Stimulated activated CD4-positive, alpha-beta T cell treated with anti-CD3 and anti-CD28 coated beads, Interleukin-2, amount 100 ng/mL, for 24 hours (primary cell): Measurements from ENCODE around the gene DLG2.

Experiments
- DNase-seq, 2 donors: peaks; one replicate each; pipeline ENCODE4 v3.0.0-alpha.2; 2020

DLG2 gene

GRCh38 chr11:83684071-83684470 is 1943.1 kb downstream of the DLG2 start:
- no peak for DNase-seq

DNA sequence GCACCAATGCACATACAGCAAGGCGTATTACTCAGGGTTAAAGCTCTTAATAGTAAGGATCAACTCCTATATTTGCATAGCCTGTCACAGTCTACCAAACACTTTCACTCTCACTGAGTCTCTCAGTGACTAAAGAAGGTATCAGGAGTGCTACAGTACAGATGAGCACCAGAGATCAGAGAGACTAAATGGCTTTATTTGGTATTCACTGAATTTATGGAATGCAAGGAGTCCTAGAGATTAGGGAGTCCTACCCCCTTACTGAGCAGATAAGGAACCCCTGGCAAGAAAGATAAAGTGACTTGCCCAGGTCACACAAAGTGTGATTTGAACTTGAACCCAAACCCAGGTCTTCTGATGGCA is 1944.6 kb downstream of the DLG2 start:
- DNase-seq, result no peak

GRCh38 chr11:83681906-83682610 is 1945.1 kb downstream of the DLG2 start:
- DNase-seq, result no peak

- no peak for DNase-seq
Observed at GRCh38 chr11:83681031-83681781, 1945.9 kb downstream of the DLG2 start.

DNA sequence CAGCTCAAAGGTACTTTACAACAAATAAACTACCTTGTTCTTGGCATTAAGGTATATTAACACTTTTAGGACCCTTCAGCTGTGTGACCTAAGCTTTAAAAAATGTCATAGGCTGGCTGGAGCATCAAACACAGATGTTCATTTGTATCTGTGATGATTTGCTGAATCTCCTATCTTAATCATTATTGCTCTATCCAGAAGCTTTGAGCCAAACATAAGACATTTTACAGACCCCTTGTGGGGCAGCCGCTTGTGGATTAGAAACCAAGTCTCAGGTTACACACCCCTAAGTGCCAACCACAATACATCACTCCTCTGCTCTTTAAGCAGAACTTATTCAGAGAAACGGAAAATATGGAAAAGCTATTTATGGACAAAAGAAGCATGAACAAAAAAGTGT is 1946.8 kb downstream of the DLG2 start:
- DNase-seq, result no peak

DNA sequence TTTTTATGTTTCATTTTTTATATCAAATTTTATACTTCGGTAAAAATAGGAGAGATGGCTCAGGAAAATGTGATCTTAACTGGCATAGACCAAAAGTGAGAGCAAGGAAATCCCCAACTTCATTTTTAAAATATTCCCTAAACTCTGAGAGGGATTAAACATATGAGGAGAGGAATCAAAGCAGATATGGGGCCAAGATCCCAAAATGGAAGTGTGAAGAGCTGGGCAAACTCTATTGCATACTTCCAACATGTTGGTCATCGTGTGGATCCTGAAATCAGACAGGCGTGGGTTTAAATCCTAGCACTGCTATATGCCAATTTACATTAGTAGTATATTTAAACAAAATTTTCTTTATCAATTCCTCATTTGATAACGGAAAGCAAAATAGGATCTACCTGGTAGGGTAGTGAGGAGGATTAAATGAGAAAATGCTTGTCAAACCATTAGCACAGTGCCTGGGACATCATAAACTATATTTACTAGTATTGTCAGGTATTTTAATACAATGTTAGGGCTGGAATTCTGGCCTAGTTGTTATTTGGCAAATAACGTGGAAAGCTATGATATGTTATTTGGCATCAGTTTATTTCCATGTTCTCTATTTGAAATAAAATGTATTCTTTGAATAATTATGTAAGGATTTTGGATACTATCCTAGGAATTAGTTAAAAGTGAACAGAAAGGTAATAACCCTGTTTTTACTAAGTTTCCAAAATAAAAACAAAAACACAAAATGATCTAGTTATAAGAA is 1948.1 kb downstream of the DLG2 start:
- DNase-seq, result no peak

DNA sequence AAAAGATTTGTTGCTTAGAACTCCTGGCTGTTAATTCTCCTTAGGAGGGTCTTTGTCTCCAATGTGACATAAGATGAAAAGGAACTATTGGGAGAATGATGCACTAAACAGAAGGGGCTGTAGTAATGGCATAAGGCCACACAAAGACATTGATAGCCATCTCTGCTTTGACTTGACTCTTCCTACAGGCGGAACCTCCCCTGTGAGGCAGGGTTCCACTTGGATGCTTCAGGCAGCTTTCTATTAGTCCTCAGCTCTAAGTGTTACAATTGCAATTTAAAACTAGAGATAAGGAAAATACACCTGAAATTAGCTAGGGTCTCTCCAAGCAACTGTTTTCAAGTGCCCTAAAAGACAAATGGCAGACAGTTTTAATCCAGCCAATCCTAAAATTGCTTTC is 1949.4 kb downstream of the DLG2 start:
- DNase-seq, result no peak

GRCh38 chr11:83676056-83676601 is 1951.0 kb downstream of the DLG2 start:
- DNase-seq, result no peak

DNA sequence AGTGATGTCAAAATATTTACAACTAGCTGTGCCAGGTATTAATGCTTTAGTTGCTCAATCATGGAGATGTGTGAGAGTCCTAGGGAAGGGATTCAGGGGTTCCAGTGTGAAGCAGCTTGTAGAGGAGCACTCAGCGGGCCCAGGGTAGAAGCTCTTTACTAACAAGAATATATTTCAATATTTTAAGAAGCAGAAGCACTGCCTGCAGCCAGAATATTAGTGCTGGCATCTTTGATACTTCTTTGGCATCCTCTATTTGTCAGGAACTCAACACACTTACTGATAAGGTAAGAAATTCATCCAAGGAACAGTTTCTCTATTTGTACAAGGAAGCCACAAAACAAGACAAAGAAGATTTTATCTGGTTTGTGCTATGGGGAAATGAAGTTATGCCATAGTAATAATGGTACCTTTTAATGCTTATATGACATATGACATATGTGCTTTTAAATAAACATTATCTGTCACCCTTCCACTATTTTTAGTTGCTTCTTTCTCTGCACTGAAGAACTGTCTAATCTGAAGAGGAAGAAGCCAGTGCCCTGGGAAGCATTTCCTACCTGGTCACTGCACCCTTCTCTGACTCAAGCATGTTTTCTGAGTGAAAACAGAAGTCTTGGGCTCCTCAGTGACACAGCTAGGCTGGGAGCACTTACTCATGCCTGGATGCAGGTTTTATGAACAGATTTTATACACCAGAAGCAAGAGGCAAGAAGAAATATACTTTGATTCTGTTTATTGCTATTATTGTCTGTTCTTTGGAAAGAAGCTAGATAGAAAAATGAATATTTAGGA is 1952.8 kb downstream of the DLG2 start:
- no peak for DNase-seq

GRCh38 chr11:83671289-83671688 is 1955.9 kb downstream of the DLG2 start:
- DNase-seq, result no peak

DNA sequence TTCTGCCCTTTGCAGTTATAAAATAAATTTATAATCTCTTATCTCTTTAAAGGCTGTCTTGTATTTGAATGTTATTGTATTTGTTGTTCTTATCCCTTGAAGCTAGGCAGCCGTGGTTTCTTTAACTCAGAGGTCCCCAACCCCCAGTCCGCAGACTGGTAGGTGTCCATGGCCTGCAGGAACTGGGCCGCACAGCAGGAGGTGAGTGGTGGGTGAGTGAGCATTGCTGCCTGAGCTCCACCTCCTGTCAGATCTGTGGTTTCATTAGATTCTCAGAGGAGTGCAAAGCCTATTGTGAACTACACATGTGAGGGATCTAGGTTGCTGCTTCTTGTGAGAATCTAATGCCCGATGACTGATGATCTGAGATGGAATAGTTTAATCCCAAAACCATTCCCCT is 1961.0 kb downstream of the DLG2 start:
- no peak for DNase-seq

- DNase-seq, result no peak
Observed at GRCh38 chr11:83663988-83664387, 1963.2 kb downstream of the DLG2 start.

DNA sequence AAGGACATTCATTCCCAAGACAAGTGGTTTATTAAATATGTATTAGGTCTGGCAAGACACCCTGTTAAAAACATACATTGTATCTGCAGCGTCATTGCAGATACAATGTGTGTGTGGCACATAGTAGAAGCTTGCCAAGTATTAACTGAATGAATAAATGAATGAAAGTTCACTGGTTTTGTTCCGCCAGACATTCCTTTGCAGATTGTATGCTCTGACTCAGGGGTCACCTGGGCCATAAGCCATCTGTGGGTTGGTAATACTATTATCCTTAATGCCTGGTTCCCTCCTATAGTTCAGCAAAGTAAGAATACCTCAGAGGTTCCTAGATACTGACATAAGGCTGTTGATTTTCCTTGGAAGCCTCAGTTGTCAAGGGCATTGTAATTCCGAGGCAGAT is 1963.7 kb downstream of the DLG2 start:
- no peak for DNase-seq

GRCh38 chr11:83662494-83662893 is 1964.7 kb downstream of the DLG2 start:
- no peak for DNase-seq

GRCh38 chr11:83661491-83662350 is 1965.4 kb downstream of the DLG2 start:
- DNase-seq, result no peak

GRCh38 chr11:83659466-83659865 is 1967.7 kb downstream of the DLG2 start:
- DNase-seq, result no peak

GRCh38 chr11:83656796-83657330 is 1970.3 kb downstream of the DLG2 start:
- no peak for DNase-seq

GRCh38 chr11:83655976-83656375 is 1971.2 kb downstream of the DLG2 start:
- DNase-seq, result no peak

DNA sequence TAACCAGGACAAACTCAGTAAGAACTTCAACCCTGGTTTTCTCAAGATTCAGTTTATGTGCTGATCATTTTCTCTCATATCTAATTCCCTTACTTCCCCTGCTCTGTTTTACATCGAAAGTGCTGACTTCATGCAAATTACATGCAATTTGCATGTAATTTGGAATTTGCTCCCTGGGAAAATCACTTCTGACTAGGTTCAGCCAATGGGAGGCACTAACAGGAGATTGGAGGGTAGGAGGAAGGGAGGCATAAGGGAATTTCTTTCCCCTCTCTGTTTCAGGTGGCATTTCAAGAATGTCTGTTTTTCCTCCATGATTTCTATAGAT is 1977.7 kb downstream of the DLG2 start:
- DNase-seq, result no peak

- no peak for DNase-seq
Observed at GRCh38 chr11:83648610-83649527, 1978.3 kb downstream of the DLG2 start.

DNA sequence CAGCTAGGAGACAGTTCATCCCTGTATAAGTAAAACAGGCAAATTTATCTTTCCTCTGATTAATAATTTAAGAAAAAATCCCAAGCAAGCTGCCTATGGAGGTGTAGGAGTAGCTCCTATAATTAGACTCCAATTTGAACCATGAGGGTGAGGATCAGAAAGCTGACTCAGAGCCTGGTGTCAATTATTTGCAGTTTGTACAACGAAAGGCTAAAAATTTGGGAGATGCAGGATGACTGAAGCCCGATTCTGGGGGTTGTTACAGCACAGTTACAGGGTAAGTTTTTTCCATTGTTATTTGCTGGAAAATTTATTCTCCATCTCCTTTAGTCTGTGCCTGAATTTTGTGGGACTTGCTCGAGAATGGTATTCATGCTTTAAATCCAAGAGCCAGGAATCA is 1981.6 kb downstream of the DLG2 start:
- DNase-seq, result no peak
